Activated B cell treated with CpG ODN at 0.5 μM for 24 hours (primary cell): ENCODE measurements around the gene ZNF382. TPM values are rescaled to one million over a fixed set of nuclear protein-coding genes. Genes with fewer than 3 reads are reported as not detected.

Experiments used
- ATAC-seq: fragments of 200-7000 bp; cut with Tn5 transposase; one replicate; pipeline ENCODE4 v1.10.0; 2021; ENCODE audit warnings: low read depth, mild to moderate bottlenecking, moderate library complexity
- CTCF ChIA-PET: fragments of 350-600 bp; sonication (Branson Sonifier 250); formaldehyde crosslinking; loops from one replicate; lab custom pipeline; 2021; ENCODE audit warnings: antibody characterized with exemption; lab: Charles Lee
- POLR2A ChIA-PET: fragments of 350-600 bp; sonication (Branson Sonifier 250); formaldehyde crosslinking; loops from one replicate; lab custom pipeline; 2021; ENCODE audit warnings: antibody characterized with exemption; lab: Charles Lee
- DNase-seq: peaks from one replicate; pipeline ENCODE4 v3.0.0; 2022
- H3K27ac Mint-ChIP-seq: one replicate; pipeline ENCODE4 v1.8.0; 2020; ENCODE audit warnings: mixed read lengths
- H3K27me3 Mint-ChIP-seq: one replicate; pipeline ENCODE4 v1.8.0; 2021; ENCODE audit warnings: mixed read lengths
- H3K36me3 Mint-ChIP-seq: one replicate; pipeline ENCODE4 v1.8.0; 2021; ENCODE audit warnings: low read depth, mixed read lengths
- H3K4me1 Mint-ChIP-seq: one replicate; pipeline ENCODE4 v1.8.0; 2021; ENCODE audit warnings: mixed read lengths
- H3K4me3 Mint-ChIP-seq: one replicate; pipeline ENCODE4 v1.8.0; 2020; ENCODE audit warnings: mild to moderate bottlenecking, mixed read lengths
- H3K9me3 Mint-ChIP-seq: one replicate; pipeline ENCODE4 v1.8.0; 2020; ENCODE audit warnings: mixed read lengths
- CTCF ChIP-seq: fragments of 200-600 bp; IDR thresholded peaks from one replicate; pipeline ENCODE4 v1.8.0; 2022; ENCODE audit warnings: antibody characterized with exemption, mild to moderate bottlenecking
- intact Hi-C: fragments of 100-400 bp; cut with micrococcal nuclease; formaldehyde crosslinking; loops from one replicate; pipeline ENCODE4 v1.15.1; 2024
- total RNA-seq: library from RNA; stranded (reverse); gene quantifications from 2 replicates; pipeline ENCODE4 v1.2.3, GENCODE V29; 2022

ZNF382 gene
- total RNA-seq, 1 donor from 2014 or later: 14.4 TPM

DNA sequence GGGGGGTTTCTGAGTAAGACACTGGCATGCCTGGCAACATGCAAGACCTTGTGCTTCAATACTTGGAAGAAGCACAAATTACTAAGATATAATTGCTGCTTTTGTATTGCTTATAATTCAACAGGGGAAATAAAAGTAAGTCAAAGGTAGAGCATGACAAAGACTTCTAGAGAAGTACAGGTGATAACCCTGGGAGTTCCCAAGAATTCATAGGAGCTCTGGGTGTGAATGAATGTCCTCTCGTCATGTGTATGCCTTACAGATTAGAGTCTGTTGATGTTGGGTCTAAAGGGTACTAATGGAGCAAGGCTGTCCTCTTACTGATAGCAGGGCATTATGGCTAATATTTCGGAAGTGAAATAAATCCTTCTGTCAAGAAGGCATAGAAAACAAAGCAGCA is 69.1 kb downstream of the ZNF382 start:
- H3K4me1 Mint-ChIP-seq: peaks cover 2% of the 10 kb centered on the region
- H3K27ac Mint-ChIP-seq: no peak overlapping the region
- no peak for TF ChIP-seq CTCF
- DNase-seq (no peak), ATAC-seq (no peak)
- H3K27me3 Mint-ChIP-seq: no peaks in the 10 kb centered on the region
- intact Hi-C loops: no loop called here
- no peak overlapping the region for H3K4me3 Mint-ChIP-seq
- CTCF ChIA-PET: no interaction called here
- POLR2A ChIA-PET: no interaction called here
- peaks cover 52% of the 10 kb centered on the region for H3K36me3 Mint-ChIP-seq
- H3K9me3 Mint-ChIP-seq: peaks cover 14% of the 10 kb centered on the region

GRCh38 chr19:36679455-36679854 is 74.3 kb downstream of the ZNF382 start:
- DNase-seq: no peak
- no peak overlapping the region for H3K4me3 Mint-ChIP-seq
- H3K9me3 Mint-ChIP-seq: peaks cover 13% of the 10 kb centered on the region
- no peaks in the 10 kb centered on the region for H3K27me3 Mint-ChIP-seq
- TF ChIP-seq CTCF: no peak
- no peak for ATAC-seq
- H3K4me1 Mint-ChIP-seq: no peaks in the 10 kb centered on the region
- ChIA-PET CTCF (no interaction called here), POLR2A (no interaction called here)
- no peak overlapping the region for H3K27ac Mint-ChIP-seq
- intact Hi-C loops: no loop called here
- peaks cover 46% of the 10 kb centered on the region for H3K36me3 Mint-ChIP-seq

Other genes with a start within 250 kb of the ZNF382 start
- 7.7 and 10.4 TPM in 2 replicates for gene ZFP14, start 226.1 kb upstream of the ZNF382 start, total RNA-seq
- 10.4 and 11.4 TPM in 2 replicates for gene ZFP82, start 186.7 kb upstream of the ZNF382 start, total RNA-seq
- gene ZNF566, start 115.8 kb upstream of the ZNF382 start, total RNA-seq: 14.1 and 16.6 TPM in 2 replicates
- gene ZNF260, start 77.0 kb upstream of the ZNF382 start, total RNA-seq: 9.8 and 13.6 TPM in 2 replicates
- gene ZNF529, start 32.0 kb upstream of the ZNF382 start, total RNA-seq: 21.9 and 23.6 TPM in 2 replicates
- gene ZNF461, start 61.5 kb downstream of the ZNF382 start, total RNA-seq: 14.8 and 16.2 TPM in 2 replicates
- 13.3 and 15.0 TPM in 2 replicates for gene ZNF567, start 82.3 kb downstream of the ZNF382 start, total RNA-seq
- 5.8 and 7.9 TPM in 2 replicates for gene ZNF850, start 167.5 kb downstream of the ZNF382 start, total RNA-seq
- gene ZNF790, start 233.1 kb downstream of the ZNF382 start, total RNA-seq: 10.3 and 11.5 TPM in 2 replicates
- 7.8 and 9.5 TPM in 2 replicates for gene ZNF345, start 245.6 kb downstream of the ZNF382 start, total RNA-seq